A204.1 (cell line): Measurements from ENCODE around the gene ARHGAP26.
"Not testable (repeated sequence)": the region's sequence is repeated elsewhere in the genome, so short reads cannot be mapped to it uniquely, and the experiment has no call there.

Experiments
- FAIRE-seq: peaks from 2 replicates; lab custom pipeline; 2012; peaks lifted over from hg19 to GRCh38; lab: Jason Lieb, UNC

The ARHGAP26 gene

DNA sequence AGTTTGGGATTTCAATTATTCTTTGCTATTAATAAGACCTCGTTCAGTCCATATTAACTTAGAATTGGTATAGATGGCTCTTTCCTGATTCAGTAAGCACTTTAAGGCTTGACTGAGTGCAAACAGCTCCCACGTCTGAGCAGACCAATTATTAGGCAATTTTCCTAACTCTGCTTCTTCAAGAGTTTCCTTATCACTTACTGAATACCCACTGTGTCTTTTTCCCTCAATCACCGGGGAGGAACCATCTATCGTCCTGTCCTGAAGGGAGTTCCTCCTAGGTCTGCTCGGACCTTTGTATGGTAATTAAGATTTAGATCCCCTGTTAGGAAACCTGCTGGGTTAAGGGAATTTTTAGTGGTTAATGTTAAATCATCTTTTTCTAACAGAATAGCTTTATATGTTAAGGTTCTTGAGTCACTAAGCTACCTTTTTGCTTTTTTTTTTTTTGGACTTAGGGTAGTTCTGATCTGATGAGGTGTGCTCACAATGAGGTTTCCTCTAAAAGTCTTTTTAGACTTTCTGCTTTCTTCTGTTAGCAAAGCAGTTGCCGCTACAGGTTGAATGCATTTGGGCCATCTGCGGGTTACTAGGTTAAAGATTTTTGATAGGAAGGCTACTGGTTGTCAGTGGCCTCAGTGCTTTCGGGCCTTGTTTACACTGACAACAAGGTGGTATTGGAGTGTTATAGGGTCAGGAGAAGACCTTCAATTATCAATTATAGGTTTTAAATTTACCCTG is 322.7 kb downstream of the ARHGAP26 start:
- FAIRE-seq, result not testable (repeated sequence)

DNA sequence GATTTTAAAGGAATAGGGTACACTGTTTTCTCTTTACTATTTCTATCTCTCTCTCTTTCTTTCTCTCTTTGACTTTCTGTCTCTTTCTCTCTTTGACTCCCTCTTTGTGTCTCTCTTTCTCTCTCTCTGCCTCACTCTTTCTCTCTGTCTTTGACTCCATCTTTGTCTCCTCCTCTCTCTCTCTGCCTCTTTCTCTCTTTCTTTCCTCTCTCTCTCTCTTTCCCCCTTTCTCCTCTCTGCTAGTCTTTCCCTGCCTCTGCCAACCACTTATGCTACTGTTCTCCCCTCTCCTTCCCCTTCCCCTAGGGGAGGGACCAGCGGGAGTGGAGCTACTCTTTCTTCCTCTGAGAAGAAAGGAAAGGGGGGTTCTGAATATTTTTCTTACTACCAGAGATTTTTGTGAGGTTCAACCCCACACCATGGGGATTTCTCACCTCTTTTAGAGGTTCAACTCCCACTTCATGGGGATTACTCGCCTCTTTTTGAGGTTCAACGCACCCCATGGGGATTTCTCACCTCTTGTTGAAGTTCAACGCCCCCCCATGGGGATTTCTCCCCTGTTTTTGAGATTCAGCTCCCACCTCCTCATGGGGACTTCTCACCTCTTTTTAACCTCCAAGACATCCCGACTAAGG is 323.4 kb downstream of the ARHGAP26 start:
- no peak for FAIRE-seq

DNA sequence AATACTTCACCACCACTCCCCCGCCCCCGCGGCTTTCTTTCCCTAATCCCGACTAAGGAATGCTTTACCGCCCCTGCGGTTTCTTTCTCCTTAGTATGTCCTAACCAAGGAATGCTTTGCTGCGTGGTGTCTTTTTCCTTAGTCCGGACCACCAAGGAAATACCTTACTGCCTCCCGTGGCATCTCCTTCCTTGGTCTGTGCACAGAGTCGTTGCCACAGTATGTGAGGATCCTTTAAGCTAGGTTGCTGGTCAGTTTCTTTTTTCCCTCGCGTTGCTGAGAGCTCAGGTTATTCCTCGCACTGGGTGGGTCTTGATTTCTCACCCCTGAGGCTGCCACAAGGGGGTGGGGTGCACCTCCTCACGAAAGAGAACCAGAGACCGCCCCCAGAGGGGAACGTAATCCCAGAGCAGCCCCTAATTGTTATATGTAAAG is 323.9 kb downstream of the ARHGAP26 start:
- no peak for FAIRE-seq

DNA sequence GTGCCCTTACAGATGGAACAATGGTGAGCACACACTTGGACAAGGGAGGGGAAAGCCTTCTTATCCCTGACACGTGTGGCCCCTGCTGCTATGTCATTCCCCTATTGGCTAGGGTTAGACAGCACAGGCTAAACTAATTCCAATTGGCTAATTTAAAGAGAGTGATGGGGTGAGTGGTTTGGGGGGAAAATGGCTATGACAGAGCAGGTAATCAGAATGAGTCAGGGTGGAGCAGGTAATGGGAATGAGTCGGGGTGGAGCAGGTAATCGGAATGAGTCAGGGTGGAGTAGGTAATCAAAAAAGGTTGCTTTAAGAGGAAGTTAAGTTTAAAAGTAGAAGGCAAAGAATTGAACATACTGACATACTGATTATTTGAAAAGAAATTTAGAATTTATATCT is 324.4 kb downstream of the ARHGAP26 start:
- not testable (repeated sequence) for FAIRE-seq

DNA sequence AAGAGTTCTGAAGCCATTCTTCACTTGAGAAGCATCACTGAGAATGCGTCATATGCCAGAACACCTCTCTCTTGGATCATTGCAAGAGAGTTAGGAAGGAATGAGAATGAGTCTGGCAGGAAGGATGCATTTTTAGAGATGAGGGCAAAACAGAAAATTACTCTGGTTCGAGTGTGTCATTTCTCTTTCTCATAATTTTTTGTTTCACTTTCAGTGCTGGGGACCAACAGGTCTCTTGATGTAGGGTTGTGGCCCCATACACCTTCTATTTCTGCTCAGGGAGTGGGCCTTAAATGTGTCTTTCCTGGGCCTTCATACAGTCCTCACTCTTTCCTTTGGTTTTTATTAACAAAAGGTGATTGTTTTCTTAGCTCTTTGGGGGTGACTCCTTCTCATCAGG is 330.9 kb downstream of the ARHGAP26 start:
- no peak for FAIRE-seq

DNA sequence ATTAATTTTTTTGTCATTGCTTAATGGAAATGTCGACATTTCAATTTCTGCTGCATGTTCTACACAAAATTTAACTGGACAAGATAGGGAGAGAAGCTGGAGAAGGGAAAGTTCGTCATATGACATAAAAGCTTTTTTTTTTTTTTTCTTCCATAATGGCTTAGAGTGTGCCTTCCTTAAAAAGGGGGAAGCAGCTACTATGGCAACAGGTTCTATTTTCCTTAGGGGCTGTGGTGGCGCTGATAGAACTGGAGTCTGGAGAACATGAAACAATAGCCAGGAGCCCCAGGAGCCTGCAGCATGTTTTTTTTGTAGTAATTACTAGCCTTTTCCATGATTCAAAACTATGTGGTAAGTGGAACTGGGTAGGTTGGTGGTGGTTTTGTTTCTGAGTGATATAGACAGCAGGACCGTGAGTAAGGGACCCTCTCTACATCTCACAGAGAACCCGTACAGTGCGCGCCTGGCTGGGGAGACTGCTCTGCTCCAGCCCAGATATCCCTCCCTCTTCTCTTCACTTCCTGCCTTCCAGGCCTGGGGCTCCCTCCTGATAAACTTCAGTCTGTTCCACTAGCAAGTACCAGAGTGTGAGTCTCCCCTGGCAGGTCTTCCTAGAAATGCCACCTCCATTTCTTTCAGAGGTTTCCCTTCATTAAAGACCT is 331.7 kb downstream of the ARHGAP26 start:
- no peak for FAIRE-seq

DNA sequence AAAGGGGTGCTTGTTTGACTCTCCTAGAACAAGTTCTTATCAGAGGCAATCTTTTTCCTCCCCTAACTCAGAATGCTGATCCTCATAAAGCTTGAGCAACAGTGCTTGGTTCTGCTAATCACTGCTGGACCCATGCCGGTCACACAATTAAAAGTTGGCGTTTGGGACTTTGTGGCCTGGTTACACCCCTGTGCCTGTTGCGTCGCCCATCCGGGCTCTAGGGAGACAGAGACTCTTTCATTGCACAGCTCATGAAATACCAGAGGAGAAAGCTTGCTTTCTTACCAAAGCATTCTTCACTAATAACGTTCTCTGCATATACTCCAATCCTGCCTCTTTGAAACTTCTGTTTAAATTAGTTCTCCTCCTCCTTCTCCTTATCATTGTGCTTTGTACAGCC is 332.2 kb downstream of the ARHGAP26 start:
- no peak for FAIRE-seq

DNA sequence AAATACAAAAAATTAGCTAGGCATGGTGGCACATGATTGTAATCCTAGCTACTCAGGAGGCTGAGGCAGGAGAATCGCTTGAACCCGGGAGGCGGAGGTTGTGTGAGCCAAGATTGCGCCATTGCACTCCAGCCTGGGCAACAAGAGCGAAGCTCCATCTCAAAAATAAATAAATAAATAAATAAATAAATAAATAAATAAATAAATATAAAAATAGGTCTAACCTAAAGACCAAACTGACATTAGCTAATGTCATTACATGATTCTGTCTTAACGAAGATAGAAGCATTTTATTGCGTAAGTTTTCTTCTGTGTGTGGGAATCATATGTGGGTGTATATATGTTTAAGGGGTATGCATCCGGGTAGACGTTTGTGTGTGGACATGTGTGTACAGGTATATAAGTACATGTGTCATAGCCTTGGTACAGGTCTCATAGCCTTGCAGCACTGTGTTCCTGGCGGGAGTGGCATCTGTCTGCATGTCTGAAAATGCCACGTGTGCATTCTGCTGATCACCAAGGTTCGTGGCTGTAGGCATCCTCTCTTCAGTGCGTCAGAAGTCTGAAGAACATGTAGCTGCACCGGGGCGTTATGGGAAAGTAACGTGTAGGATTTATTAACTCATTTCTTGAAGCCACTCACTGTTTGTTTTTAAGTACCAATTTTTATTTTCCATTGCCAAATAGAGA is 335.2 kb downstream of the ARHGAP26 start:
- FAIRE-seq, result no peak

DNA sequence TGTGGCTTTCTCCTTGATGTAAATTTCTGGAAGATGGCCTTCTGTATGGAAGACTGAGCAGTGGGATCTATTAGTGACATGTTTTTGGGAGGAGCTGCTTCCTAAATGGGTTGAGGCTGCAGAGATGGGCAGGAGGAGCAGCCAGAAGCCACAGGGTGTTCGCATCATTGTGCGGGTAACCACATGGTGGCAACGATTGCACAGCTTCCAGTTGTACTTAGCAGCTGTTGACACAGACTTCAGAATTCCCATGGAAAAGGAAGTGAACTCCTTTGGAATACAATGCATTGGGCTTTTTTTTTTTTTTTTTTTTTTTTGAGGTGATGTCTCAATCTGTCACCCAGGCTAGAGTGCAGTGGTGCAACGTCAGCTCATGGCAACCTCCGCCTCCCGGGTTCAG is 336.0 kb downstream of the ARHGAP26 start:
- no peak for FAIRE-seq

DNA sequence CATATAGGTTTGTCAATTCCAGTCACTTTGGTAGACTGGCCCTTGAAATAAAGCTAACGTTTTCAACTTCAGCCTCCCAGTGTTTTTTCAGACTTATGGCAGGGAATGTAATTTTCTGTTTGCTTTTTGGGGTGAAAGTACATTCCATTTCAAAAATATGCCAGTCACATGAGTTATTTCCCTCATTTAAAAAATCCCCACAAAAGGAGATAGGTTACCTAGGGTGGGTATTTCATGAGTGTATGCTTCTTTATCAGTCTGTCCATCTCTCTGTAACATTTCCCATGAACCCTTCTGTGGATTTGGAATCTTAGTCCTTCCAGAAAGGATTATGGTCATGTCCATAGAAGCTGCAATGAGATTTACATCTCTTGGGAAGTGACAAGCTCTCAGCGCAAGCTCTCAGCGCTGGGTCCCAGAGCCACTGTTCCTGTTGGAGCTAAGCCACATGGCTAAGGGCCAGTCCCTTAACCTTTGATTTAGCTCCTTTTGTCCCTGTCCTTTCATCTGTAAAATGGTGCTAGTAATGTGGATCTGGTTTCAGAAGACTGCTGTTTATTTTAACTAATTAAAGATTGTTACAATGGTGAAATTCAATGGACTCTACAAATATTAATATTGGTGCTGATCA is 338.4 kb downstream of the ARHGAP26 start:
- FAIRE-seq, result no peak

DNA sequence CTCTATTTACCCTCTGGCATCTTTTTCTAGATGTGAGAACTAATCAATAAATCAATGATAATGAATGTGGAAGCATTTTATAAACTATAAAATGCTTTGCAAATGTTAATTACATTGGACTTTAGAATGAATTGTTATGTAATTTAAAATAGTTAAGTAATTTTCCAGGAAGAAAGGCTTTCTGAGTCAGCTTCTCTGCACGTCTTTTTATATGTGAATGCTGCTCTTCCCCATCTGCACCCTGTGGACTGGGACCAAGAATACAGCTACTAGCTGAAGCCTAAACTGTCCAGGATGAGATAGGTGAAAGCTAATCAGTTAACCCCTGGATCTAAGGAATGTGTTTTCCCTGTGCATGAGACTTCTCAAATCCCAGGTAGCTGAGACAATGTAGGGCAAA is 340.4 kb downstream of the ARHGAP26 start:
- no peak for FAIRE-seq

DNA sequence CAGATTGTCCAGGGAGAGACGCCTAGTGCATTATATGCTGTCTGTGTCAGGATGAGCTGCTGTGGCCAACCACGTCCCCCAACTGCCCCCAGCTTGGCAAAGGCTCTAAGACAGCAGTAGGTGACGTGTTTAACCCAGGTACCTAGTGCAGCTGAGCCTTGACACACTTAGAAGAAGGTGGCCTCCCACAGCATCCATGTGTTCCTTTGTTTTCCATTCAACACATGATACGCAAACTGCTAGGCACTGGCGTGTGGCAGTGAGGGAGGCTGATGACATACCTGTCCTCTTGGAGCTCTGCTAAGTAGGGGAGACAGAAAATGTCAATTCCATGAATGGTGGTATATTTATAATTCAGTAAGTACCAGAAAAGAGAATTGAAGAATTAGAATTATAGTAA is 341.6 kb downstream of the ARHGAP26 start:
- FAIRE-seq, result no peak

DNA sequence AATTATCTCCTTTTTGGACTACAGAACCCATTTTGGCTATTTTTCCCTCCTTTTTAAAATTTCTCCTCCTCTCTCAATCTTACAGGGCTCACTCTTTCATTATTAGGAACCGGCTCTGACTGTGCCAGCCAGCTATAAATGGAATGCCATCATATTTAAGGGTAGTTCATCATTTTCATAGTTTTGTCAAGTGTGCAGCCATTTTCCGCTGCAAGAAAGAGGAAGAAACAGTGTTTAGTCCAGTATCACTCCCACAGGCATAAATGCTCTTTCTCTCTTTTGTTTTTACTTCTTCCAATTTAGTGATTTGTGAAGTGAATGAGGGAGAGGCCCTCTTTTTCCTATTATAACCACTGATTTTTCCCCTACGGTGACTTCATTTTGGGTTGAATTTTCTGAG is 343.3 kb downstream of the ARHGAP26 start:
- no peak for FAIRE-seq

DNA sequence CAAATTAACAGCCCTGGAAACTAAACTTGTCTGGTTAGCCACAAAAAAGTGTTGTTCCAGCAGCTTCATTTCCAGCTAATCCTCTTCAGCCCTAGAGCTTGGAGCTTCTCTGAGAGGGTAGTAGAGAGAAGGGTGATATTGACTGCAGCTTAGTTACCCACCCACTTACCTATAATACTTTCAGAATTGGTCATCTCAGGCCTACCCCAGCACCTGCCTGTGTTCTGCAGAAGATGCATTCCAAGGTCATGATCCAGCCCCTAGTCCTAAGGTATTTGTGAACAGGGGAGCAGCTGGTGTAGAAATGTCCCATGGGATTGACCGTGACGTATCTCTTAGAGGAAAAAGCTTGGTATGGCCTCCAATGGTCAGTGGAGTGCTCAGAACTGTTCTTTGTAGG is 344.3 kb downstream of the ARHGAP26 start:
- FAIRE-seq, result no peak

DNA sequence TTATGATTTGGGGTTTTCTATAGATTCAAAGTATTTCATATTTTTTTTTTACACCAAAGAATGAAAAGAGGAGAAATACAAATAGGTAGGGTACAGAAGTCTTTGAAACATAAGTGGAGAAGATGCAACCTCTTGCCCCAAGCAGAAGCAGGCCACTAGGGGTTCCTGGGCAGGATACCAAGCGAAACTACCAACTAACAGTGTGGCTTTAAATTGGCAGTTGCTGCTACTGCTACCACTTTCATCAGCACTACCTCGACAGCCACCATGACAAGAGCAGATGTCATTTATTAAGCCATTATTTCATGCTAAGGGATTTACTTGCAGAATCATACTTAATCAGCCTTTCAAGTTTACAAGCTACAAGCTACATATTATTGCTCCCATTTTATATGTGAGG is 345.2 kb downstream of the ARHGAP26 start:
- no peak for FAIRE-seq

DNA sequence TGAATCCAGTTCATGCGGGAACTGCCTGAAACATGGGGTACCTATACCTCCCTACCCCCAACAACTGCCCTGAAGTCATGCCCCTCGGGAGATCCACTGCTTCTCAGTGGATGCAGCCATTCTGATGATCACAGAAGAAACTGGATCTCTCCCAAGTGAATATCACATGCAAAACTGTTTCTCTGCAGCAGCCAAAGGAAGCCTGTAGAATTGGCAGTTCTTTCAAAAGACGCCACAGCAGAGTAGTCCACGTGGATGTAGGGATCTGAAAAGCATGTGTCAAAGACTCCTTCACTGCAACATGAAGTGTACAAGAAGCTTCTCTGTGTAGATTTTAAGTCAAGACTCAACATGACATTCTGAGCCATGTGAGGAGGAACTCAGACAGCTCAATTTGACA is 346.6 kb downstream of the ARHGAP26 start:
- no peak for FAIRE-seq

DNA sequence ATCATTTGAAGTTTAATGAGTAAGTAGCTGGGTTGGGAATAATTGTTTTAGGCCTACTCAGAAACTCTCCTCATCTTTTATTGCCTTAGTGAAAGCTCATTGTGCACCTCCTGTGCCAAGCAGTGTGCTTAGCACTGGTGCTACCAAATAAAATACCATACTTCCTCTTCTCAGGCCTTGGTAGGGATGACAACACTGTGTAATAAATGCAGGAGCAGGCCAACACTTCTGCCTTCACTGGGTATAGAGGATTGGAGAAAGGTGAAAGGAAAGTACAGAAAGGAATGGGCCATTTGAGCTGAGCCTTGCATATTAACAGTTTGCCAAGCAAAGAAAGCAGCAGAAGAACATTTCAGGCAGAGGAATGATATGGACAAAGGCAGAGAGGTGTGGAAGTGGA is 347.6 kb downstream of the ARHGAP26 start:
- FAIRE-seq, result no peak

DNA sequence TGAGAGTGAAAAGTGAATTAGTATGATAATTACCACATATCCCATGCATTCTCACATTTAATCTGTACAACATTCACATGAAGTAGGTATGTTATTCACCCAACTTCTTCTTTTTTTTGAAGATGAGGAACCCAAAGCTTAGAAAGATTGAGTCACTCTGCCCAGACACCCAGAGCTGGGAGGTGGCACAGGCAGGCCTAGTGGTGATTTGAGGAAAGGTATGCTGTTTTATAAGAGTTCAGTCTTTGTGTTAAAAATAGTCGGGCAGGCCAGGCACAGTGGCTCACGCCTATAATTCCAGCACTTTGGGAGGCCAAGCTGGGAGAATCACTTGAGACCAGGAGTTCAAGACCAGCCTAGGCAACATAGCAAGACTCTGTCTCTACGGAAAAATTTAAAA is 348.0 kb downstream of the ARHGAP26 start:
- FAIRE-seq, result no peak

DNA sequence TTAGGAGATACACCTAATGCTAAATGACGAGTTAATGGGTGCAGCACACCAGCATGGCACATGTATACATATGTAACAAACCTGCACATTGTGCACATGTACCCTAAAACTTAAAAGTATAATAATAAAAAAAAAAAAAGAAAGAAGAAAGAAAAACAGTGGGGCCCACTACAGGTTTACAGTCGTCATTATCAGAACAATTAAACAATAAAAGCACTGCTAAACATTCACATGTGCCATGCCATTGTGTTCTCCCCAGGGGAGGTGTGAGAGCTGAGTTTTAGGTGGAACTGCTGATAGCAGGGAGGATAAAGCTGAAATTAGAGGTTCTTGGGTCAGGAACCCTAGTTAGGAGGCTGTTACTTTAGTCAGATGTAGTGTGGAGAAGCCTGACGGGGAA is 348.6 kb downstream of the ARHGAP26 start:
- not testable (repeated sequence) for FAIRE-seq

DNA sequence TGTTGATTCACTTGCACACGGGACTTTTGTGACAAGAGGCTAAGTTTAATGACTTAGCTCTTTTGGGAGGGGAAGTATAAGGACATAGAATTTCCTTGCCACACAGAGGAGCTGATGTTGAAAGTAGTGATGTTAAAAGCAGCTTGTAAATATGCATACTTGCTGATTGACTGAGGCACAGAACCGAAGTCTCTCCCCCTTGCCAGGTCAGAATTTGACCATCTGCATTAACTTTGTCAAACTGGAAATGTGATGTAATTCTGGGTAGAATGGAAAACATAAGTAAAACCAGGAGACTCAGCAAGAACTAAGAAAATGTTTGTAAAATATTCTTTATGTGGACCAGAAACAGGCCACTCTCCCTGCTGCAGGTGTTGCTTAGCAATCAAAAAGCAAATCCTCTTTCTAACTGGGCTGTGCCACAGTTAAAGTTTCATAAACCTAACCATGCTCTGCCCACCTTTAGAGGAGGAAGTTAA is 349.2 kb downstream of the ARHGAP26 start:
- FAIRE-seq, result no peak

DNA sequence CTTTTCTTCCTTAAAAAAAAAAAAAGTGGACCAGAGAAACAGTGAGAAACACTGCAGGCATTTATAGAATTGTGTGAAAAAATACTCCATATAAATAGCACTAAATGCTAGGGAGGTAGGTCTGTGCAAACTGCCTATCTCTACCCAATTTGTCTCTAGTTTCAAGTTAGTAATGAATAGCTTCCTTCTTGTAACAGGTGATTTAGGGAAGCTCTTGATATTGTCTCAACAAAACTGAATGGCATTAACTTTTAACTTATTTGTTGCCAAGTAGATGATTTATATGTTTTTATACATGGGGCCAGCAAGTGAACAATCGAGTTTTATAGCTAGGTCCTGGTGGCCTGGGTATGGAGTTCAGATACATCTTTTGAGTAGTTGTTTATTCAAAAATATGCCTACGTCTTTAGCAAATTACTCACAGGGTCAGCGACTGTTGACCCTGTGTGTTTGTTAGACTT is 349.7 kb downstream of the ARHGAP26 start:
- FAIRE-seq, result no peak

DNA sequence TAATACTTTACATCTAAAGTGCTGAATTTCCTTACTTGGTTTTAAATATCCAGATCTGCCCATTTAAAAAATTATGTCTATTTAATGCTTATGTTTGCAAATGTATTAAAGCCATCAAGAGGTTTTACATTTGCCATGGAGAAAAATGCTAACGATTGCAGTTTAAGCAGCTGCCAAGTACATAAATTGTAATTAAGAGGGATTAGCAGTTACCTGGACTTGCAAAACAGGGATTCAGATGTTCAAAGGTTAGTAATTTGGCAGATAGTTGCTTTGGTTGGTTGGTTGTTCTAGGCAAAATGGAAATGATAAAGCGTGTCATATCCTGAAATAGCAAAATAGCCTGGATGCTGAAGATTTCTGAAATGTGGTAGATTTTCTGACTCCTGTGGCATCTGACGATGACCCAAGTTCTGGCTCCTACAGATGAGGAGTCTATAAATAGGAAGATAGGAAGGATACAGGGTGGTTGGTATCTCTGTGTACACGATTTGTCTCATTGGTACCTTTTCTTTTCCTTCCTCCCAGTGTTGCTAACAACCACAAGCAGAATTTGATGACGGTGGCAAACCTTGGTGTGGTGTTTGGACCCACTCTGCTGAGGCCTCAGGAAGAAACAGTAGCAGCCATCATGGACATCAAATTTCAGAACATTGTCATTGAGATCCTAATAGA is 350.4 kb downstream of the ARHGAP26 start:
- no peak for FAIRE-seq
